KMS-11 (cell line): ENCODE measurements around the gene GMNN.
A peak's percentile ranks its signal among the peaks of the same experiment; 100 is the strongest.

ENCODE experiments used
- H2AFZ ChIP-seq: fragments of 200-600 bp; sonication (generic); 2 replicates; pipeline ENCODE4 v1.6.1; 2016; ENCODE audit warnings: antibody characterized with exemption, mixed run types, low read depth
- H3K27ac ChIP-seq: fragments of 200-600 bp; sonication (generic); 2 replicates; pipeline ENCODE4 v1.6.1; 2016; ENCODE audit warnings: mild to moderate bottlenecking, mixed run types
- H3K27me3 ChIP-seq: fragments of 200-600 bp; sonication (generic); 2 replicates; pipeline ENCODE4 v1.6.1; 2017; ENCODE audit warnings: mild to moderate bottlenecking, low read depth, mixed run types, moderate library complexity; ENCODE audit not compliant: insufficient read depth
- H3K36me3 ChIP-seq: fragments of 200-600 bp; sonication (generic); 2 replicates; pipeline ENCODE4 v1.6.1; 2017; ENCODE audit warnings: mild to moderate bottlenecking, mixed run types; ENCODE audit not compliant: insufficient read depth
- H3K4me1 ChIP-seq: fragments of 200-600 bp; sonication (generic); 2 replicates; pipeline ENCODE4 v1.6.1; 2016; ENCODE audit warnings: mild to moderate bottlenecking, low read depth, mixed run types; ENCODE audit not compliant: poor library complexity, severe bottlenecking
- H3K4me2 ChIP-seq: fragments of 200-600 bp; sonication (generic); 2 replicates; pipeline ENCODE4 v1.7.0; 2016; ENCODE audit warnings: mild to moderate bottlenecking, mixed run types
- H3K4me3 ChIP-seq: fragments of 200-600 bp; sonication (generic); IDR thresholded peaks from 2 replicates; pipeline ENCODE4 v1.6.1; 2017; ENCODE audit warnings: low read depth, low read length, mixed read lengths; ENCODE audit not compliant: insufficient read depth
- H3K79me2 ChIP-seq: fragments of 200-600 bp; sonication (generic); 2 replicates; pipeline ENCODE4 v1.6.1; 2016; ENCODE audit warnings: low read depth, mixed run types; ENCODE audit not compliant: insufficient read depth
- H3K9ac ChIP-seq: fragments of 200-600 bp; sonication (generic); 2 replicates; pipeline ENCODE4 v1.6.1; 2016; ENCODE audit warnings: mild to moderate bottlenecking, mixed run types
- H4K20me1 ChIP-seq: fragments of 200-600 bp; sonication (generic); 2 replicates; pipeline ENCODE4 v1.6.1; 2016; ENCODE audit warnings: mild to moderate bottlenecking, mixed run types; ENCODE audit not compliant: insufficient read depth
- CTCF ChIP-seq: fragments of 200-600 bp; sonication (generic); conservative IDR thresholded peaks from 2 replicates; pipeline ENCODE4 v1.6.1; 2017; ENCODE audit warnings: low read depth, mild to moderate bottlenecking, antibody characterized with exemption, low read length, moderate library complexity, mixed read lengths

The GMNN gene

GRCh38 chr6:24738741-24739140, 36.0 kb upstream of the GMNN start:
- peaks cover 17% of the 10 kb centered on the region for H3K4me1 ChIP-seq
- H3K4me3 ChIP-seq, result no peak overlapping the region
- no peaks in the 10 kb centered on the region for H4K20me1 ChIP-seq
- no peaks in the 10 kb centered on the region for H3K79me2 ChIP-seq
- H3K4me2 ChIP-seq, result no peak overlapping the region
- H3K27me3 ChIP-seq, result no peaks in the 10 kb centered on the region
- no peak overlapping the region for H2AFZ ChIP-seq
- H3K9ac ChIP-seq, result no peak overlapping the region
- H3K36me3 ChIP-seq, result no peaks in the 10 kb centered on the region
- H3K27ac ChIP-seq, result no peak overlapping the region
- TF ChIP-seq CTCF, result no peak

GRCh38 chr6:24740861-24741260, 33.9 kb upstream of the GMNN start:
- Histone ChIP-seq H3K9ac (no peak overlapping the region), H4K20me1 (no peaks in the 10 kb centered on the region), H3K36me3 (no peaks in the 10 kb centered on the region), H3K27ac (no peak overlapping the region), H3K4me3 (no peak overlapping the region), H3K27me3 (no peaks in the 10 kb centered on the region), H3K79me2 (no peaks in the 10 kb centered on the region), H3K4me2 (no peak overlapping the region), H3K4me1 (peaks cover 17% of the 10 kb centered on the region), H2AFZ (no peak overlapping the region)
- no peak for TF ChIP-seq CTCF

DNA sequence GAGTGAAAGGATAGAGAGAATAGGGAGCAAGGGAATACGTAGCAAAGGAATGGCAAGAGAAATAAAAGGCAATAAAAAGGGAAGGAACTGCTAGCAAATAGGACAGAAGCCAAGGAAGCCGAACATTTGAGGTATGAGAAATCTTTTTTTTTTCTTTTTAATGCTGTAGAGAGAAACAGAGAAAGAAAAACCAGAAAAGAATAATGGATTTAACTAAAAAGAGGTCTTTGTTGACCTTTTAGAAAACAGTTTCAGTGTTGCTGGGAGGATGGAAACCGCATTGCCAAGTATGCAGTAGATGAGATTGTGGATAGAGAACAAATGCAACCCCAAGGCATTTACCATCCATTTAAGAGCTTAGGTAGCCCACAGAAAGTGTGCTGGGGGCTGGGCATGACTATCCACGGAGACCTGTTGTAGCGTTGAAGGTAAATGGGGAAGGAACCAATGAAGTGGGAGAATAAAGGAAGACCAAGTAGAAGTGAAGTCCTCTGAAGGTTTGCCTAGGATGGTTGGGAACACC, 32.5 kb upstream of the GMNN start:
- Histone ChIP-seq H2AFZ (no peak overlapping the region), H3K36me3 (no peaks in the 10 kb centered on the region), H3K4me2 (no peak overlapping the region), H3K4me1 (peaks cover 17% of the 10 kb centered on the region), H4K20me1 (no peaks in the 10 kb centered on the region), H3K27me3 (no peaks in the 10 kb centered on the region), H3K27ac (no peak overlapping the region), H3K9ac (no peak overlapping the region), H3K4me3 (no peak overlapping the region), H3K79me2 (no peaks in the 10 kb centered on the region)
- no peak for TF ChIP-seq CTCF

- Histone ChIP-seq H3K4me2 (peak overlapping the region; percentile 36; the same call in 1 of the 2 replicates), H3K27ac (no peak overlapping the region; the same call in 1 of the 2 replicates), H3K4me1 (peaks cover 17% of the 10 kb centered on the region), H4K20me1 (no peaks in the 10 kb centered on the region), H2AFZ (peak overlapping the region; percentile 53), H3K9ac (no peak overlapping the region), H3K4me3 (no peak overlapping the region), H3K79me2 (no peaks in the 10 kb centered on the region), H3K27me3 (no peaks in the 10 kb centered on the region), H3K36me3 (no peaks in the 10 kb centered on the region)
- no peak for TF ChIP-seq CTCF
These were observed 31.3 kb upstream of the GMNN start for GRCh38 chr6:24743265-24743943.
